K562 (cell line): ENCODE data around the gene UBE2H. TPM values are rescaled to one million over a fixed set of nuclear protein-coding genes. Genes with fewer than 3 reads are reported as not detected.
A peak's percentile ranks its signal among the peaks of the same experiment; 100 is the strongest.

Source experiments
- ESRRB ChIP-seq: fragments of 250-450 bp; sonication (Bioruptor Pico); IDR thresholded peaks from 2 replicates; pipeline ENCODE4 v1.5.0; 2020; ENCODE audit warnings: mild to moderate bottlenecking, moderate library complexity, borderline replicate concordance
- HNRNPLL ChIP-seq: fragments of 200-400 bp; formaldehyde crosslinking; IDR thresholded peaks from 2 replicates; pipeline ENCODE4 v1.6.1; 2017; ENCODE audit warnings: low read length, low read depth, mild to moderate bottlenecking; ENCODE audit not compliant: poor library complexity, severe bottlenecking
- NCOA4 ChIP-seq: fragments of 450-650 bp; IDR thresholded peaks from 2 replicates; pipeline ENCODE4 v1.6.1; 2018; ENCODE audit warnings: mild to moderate bottlenecking; ENCODE audit not compliant: partially characterized antibody
- SNRNP70 ChIP-seq: fragments of 200-400 bp; formaldehyde crosslinking; optimal IDR thresholded peaks from 2 replicates; pipeline ENCODE3; 2017; ENCODE audit warnings: low read depth, low read length
- STAT5A ChIP-seq: IDR thresholded peaks from 2 replicates; pipeline ENCODE4 v1.6.1; 2012; ENCODE audit warnings: low read length, inconsistent platforms, borderline replicate concordance
- STAT5B ChIP-seq: fragments of 250-450 bp; sonication (Bioruptor Pico); IDR thresholded peaks from 2 replicates; pipeline ENCODE4 v1.8.0; 2021; ENCODE audit warnings: mild to moderate bottlenecking, inconsistent platforms
- ZKSCAN3 ChIP-seq: fragments of 250-450 bp; sonication (Bioruptor Pico); IDR thresholded peaks from 2 replicates; pipeline ENCODE4 v1.4.0; 2020
- polyA plus RNA-seq, 8 experiments: library from polyadenylated mRNA; depleted of rRNA in 4 of 8; stranded (reverse) in 5 of 8; unstranded in 3 of 8; fragments of >200 nt; fragmentation: Nextera tagmentation in 2 of 8; fragmentation: Illumina TruSeq in 1 of 8; extraction: Ambion mirVana in 2 of 8; extraction: Trizol in 1 of 8; gene quantifications; 2 replicates each; pipeline versions ENCODE4 v1.2.1 to v1.2.3, GENCODE V29; 2011 to 2014; ENCODE audit warnings: inconsistent platforms in 1 of 8, missing spikeins in 1 of 8
- total RNA-seq, 7 experiments: library from RNA; depleted of rRNA in 6 of 7; stranded (reverse); fragments of >200 nt in 6 of 7; fragmentation: Illumina TruSeq in 2 of 7; extraction: Trizol in 2 of 7; gene quantifications; 2 replicates each; pipeline versions ENCODE4 v1.2.1 to v1.2.3, GENCODE V29; 2011 to 2021; ENCODE audit warnings: low replicate concordance in 1 of 7
- TF ChIP-seq, protein P1 (sequence below): fragments of 150-350 bp; conservative IDR thresholded peaks from 2 replicates; pipeline ENCODE4 v1.6.1; 2014; ENCODE audit warnings: low read length
- TF ChIP-seq, protein P2 (sequence below): fragments of 450-650 bp; IDR thresholded peaks from 2 replicates; pipeline ENCODE4 v1.6.1; 2017; ENCODE audit warnings: mild to moderate bottlenecking, moderate library complexity
- TF ChIP-seq, protein P3 (sequence below): sonication (generic); formaldehyde crosslinking; IDR thresholded peaks from 2 replicates; pipeline ENCODE4 v1.8.1; 2022; ENCODE audit warnings: missing genetic modification reagents
- TF ChIP-seq, protein P4 (sequence below): sonication (generic); formaldehyde crosslinking; IDR thresholded peaks from 2 replicates; pipeline ENCODE4 v1.8.0; 2023; ENCODE audit warnings: mild to moderate bottlenecking, missing genetic modification reagents
- TF ChIP-seq, protein P5 (sequence below): fragments of 450-650 bp; IDR thresholded peaks from 2 replicates; pipeline ENCODE4 v1.6.1; 2016; ENCODE audit warnings: low read depth, mild to moderate bottlenecking, moderate library complexity

The UBE2H gene
- total and polyA plus RNA-seq, 9 of the 15 experiments (the other 6 are each of a cell fraction or from before 2014, with no cell fraction given) = 6.3 to 33.0 (median 13.3) TPM

DNA sequence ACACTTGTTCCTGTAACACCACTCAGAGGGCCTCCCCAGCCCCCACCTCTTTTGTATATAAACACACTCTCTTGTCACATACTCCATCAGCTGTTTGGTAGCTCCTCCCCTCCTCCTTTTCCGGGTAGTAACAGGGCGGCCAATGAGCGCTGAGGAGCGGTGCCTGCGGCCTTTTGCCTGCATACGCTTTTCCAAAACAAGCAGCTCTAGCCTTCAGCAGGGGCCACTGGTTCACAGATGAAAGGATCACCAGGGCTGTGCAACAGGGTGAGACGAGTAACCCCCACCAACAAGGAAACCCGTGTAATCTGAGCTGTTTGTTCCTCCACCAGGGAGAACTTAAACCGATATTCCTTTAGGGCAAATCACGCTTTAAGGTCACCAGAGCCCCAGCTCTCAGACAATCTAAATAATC is 3.9 kb downstream of the UBE2H start (continued):
- TF ChIP-seq, protein P1, sequence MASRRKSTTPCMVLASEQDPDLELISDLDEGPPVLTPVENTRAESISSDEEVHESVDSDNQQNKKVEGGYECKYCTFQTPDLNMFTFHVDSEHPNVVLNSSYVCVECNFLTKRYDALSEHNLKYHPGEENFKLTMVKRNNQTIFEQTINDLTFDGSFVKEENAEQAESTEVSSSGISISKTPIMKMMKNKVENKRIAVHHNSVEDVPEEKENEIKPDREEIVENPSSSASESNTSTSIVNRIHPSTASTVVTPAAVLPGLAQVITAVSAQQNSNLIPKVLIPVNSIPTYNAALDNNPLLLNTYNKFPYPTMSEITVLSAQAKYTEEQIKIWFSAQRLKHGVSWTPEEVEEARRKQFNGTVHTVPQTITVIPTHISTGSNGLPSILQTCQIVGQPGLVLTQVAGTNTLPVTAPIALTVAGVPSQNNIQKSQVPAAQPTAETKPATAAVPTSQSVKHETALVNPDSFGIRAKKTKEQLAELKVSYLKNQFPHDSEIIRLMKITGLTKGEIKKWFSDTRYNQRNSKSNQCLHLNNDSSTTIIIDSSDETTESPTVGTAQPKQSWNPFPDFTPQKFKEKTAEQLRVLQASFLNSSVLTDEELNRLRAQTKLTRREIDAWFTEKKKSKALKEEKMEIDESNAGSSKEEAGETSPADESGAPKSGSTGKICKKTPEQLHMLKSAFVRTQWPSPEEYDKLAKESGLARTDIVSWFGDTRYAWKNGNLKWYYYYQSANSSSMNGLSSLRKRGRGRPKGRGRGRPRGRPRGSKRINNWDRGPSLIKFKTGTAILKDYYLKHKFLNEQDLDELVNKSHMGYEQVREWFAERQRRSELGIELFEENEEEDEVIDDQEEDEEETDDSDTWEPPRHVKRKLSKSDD = 0 out of 2 replicates have a peak, but pooled peaks have one; percentile 70
- TF ChIP-seq STAT5A = no peak
- no peak for TF ChIP-seq NCOA4
- TF ChIP-seq, protein P2, sequence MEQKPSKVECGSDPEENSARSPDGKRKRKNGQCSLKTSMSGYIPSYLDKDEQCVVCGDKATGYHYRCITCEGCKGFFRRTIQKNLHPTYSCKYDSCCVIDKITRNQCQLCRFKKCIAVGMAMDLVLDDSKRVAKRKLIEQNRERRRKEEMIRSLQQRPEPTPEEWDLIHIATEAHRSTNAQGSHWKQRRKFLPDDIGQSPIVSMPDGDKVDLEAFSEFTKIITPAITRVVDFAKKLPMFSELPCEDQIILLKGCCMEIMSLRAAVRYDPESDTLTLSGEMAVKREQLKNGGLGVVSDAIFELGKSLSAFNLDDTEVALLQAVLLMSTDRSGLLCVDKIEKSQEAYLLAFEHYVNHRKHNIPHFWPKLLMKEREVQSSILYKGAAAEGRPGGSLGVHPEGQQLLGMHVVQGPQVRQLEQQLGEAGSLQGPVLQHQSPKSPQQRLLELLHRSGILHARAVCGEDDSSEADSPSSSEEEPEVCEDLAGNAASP = no peak
- TF ChIP-seq ESRRB (CRISPR knock-in tag) = no peak
- TF ChIP-seq, protein P3, sequence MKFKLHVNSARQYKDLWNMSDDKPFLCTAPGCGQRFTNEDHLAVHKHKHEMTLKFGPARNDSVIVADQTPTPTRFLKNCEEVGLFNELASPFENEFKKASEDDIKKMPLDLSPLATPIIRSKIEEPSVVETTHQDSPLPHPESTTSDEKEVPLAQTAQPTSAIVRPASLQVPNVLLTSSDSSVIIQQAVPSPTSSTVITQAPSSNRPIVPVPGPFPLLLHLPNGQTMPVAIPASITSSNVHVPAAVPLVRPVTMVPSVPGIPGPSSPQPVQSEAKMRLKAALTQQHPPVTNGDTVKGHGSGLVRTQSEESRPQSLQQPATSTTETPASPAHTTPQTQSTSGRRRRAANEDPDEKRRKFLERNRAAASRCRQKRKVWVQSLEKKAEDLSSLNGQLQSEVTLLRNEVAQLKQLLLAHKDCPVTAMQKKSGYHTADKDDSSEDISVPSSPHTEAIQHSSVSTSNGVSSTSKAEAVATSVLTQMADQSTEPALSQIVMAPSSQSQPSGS (CRISPR knock-in tag) = no peak
- no peak for TF ChIP-seq ZKSCAN3 (CRISPR knock-in tag)
- peak; percentile 54 for TF ChIP-seq HNRNPLL
- TF ChIP-seq, protein P4, sequence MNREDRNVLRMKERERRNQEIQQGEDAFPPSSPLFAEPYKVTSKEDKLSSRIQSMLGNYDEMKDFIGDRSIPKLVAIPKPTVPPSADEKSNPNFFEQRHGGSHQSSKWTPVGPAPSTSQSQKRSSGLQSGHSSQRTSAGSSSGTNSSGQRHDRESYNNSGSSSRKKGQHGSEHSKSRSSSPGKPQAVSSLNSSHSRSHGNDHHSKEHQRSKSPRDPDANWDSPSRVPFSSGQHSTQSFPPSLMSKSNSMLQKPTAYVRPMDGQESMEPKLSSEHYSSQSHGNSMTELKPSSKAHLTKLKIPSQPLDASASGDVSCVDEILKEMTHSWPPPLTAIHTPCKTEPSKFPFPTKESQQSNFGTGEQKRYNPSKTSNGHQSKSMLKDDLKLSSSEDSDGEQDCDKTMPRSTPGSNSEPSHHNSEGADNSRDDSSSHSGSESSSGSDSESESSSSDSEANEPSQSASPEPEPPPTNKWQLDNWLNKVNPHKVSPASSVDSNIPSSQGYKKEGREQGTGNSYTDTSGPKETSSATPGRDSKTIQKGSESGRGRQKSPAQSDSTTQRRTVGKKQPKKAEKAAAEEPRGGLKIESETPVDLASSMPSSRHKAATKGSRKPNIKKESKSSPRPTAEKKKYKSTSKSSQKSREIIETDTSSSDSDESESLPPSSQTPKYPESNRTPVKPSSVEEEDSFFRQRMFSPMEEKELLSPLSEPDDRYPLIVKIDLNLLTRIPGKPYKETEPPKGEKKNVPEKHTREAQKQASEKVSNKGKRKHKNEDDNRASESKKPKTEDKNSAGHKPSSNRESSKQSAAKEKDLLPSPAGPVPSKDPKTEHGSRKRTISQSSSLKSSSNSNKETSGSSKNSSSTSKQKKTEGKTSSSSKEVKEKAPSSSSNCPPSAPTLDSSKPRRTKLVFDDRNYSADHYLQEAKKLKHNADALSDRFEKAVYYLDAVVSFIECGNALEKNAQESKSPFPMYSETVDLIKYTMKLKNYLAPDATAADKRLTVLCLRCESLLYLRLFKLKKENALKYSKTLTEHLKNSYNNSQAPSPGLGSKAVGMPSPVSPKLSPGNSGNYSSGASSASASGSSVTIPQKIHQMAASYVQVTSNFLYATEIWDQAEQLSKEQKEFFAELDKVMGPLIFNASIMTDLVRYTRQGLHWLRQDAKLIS (CRISPR knock-in tag) = no peak
- TF ChIP-seq SNRNP70 = no peak
- TF ChIP-seq, protein P5, sequence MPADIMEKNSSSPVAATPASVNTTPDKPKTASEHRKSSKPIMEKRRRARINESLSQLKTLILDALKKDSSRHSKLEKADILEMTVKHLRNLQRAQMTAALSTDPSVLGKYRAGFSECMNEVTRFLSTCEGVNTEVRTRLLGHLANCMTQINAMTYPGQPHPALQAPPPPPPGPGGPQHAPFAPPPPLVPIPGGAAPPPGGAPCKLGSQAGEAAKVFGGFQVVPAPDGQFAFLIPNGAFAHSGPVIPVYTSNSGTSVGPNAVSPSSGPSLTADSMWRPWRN = no peak
- no peak for TF ChIP-seq STAT5B (CRISPR knock-in tag)
